NCI-H1417 (cell line): ENCODE measurements around the gene GJD2.

ENCODE experiments used
- DNase-seq, 3 experiments: peaks; one replicate each; lab custom pipeline; 2025; lab: John Stamatoyannopoulos, UW

The GJD2 gene

GRCh38 chr15:34724481-34724880, 30.3 kb downstream of the GJD2 start:
- no peak for DNase-seq

GRCh38 chr15:34722439-34722836, 32.4 kb downstream of the GJD2 start:
- DNase-seq, result peak in 1 of 3 experiments; percentile 65

GRCh38 chr15:34721802-34722438, 32.9 kb downstream of the GJD2 start:
- peak; percentile 72 to 95 (median 87) for DNase-seq

GRCh38 chr15:34721157-34721801, 33.5 kb downstream of the GJD2 start:
- no peak for DNase-seq

- no peak for DNase-seq
These were observed 35.1 kb downstream of the GJD2 start for GRCh38 chr15:34719695-34720094.

GRCh38 chr15:34718681-34719665, 35.8 kb downstream of the GJD2 start:
- no peak for DNase-seq

GRCh38 chr15:34717729-34718128, 37.1 kb downstream of the GJD2 start:
- DNase-seq, result no peak

GRCh38 chr15:34716111-34716510, 38.7 kb downstream of the GJD2 start:
- DNase-seq, result no peak

GRCh38 chr15:34714476-34715121, 40.2 kb downstream of the GJD2 start:
- DNase-seq, result no peak

GRCh38 chr15:34713635-34714034, 41.2 kb downstream of the GJD2 start:
- no peak for DNase-seq

- DNase-seq, result no peak
These were observed 44.9 kb downstream of the GJD2 start for GRCh38 chr15:34709866-34710265.

- peak; percentile 1 to 84 (median 51) for DNase-seq
These were observed 46.4 kb downstream of the GJD2 start for GRCh38 chr15:34708422-34708821.

- peak in 2 of 3 experiments; percentile 25 to 48 for DNase-seq
These were observed 53.3 kb downstream of the GJD2 start for GRCh38 chr15:34701536-34701935.
